Adrenal gland (tissue), 5 donors: ENCODE data around the gene WNT7B.

Experiments used
- CTCF ChIP-seq, 6 experiments: fragments of 450-650 bp in 4 of 6; fragments of 200-600 bp in 2 of 6; sonication (generic) in 1 of 6; IDR thresholded peaks; 1 replicate in 5 of 6; 2 replicates in 1 of 6; pipeline versions ENCODE4 v1.5.1 to v1.8.0; 2016 to 2021; ENCODE audit warnings: antibody characterized with exemption in 6 of 6, mild to moderate bottlenecking in 2 of 6, moderate library complexity in 1 of 6
- POLR2A ChIP-seq, 2 donors: fragments of 450-650 bp; IDR thresholded peaks; one replicate each; pipeline ENCODE4 v1.6.1; 2017; ENCODE audit warnings: antibody characterized with exemption in 2 of 2, mild to moderate bottlenecking in 2 of 2, moderate library complexity in 1 of 2
- donor health status: DM: no; HTN: no; CAD: no.

DNA sequence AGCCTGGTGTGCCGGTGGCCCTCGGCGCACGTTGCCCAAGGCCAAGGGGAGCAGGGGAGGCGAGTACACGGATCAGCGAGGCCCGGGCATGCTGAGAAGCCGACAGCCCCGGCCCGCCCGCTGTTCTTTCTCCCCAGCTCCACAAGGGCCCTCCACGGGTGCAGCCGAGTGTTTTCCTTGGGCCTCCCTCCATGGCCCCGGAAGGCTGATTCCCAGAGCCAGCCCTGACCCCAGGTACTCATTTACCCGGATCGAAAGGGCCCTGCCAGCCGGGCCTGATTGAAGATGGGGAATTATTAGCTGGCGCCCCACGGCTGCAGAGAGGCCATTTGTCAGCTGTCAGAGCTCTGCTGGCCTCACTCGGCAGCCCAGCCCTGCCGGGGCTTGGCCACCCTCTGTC lies 53.1 kb downstream of the WNT7B start:
- TF ChIP-seq CTCF (IDR thresholded peaks at IDR 0.05) (no peak), POLR2A (IDR thresholded peaks at IDR 0.05) (no peak)
